Ishikawa (cell line): Measurements from ENCODE around the gene ZNF546.

ENCODE experiments used
- CEBPB ChIP-seq: IDR thresholded peaks from 2 replicates; pipeline ENCODE4 v1.6.1; 2012
- CREB1 ChIP-seq: IDR thresholded peaks from 2 replicates; pipeline ENCODE4 v1.6.1; 2012; ENCODE audit warnings: low read depth
- EGR1 ChIP-seq: IDR thresholded peaks from 2 replicates; pipeline ENCODE4 v1.6.1; 2012
- EP300 ChIP-seq: IDR thresholded peaks from 2 replicates; pipeline ENCODE4 v1.6.1; 2012; ENCODE audit warnings: borderline replicate concordance
- FOXM1 ChIP-seq: IDR thresholded peaks from 2 replicates; pipeline ENCODE4 v1.6.1; 2012; ENCODE audit warnings: low read depth, borderline replicate concordance
- NFIC ChIP-seq: IDR thresholded peaks from 2 replicates; pipeline ENCODE4 v1.6.1; 2012
- RAD21 ChIP-seq: IDR thresholded peaks from 2 replicates; pipeline ENCODE4 v1.6.1; 2012; ENCODE audit warnings: low read depth
- TAF1 ChIP-seq: IDR thresholded peaks from 2 replicates; pipeline ENCODE4 v1.6.1; 2012; ENCODE audit warnings: low read depth, mild to moderate bottlenecking
- TCF12 ChIP-seq: IDR thresholded peaks from 2 replicates; pipeline ENCODE4 v1.6.1; 2012; ENCODE audit warnings: low read depth
- TEAD4 ChIP-seq: IDR thresholded peaks from 2 replicates; pipeline ENCODE4 v1.6.1; 2012
- USF1 ChIP-seq: IDR thresholded peaks from 2 replicates; pipeline ENCODE4 v1.6.1; 2012
- ZBTB7A ChIP-seq: IDR thresholded peaks from 2 replicates; pipeline ENCODE4 v1.6.1; 2012; ENCODE audit warnings: low read depth
- TF ChIP-seq, protein P1 (sequence below): IDR thresholded peaks from 2 replicates; pipeline ENCODE4 v1.6.1; 2012
- TF ChIP-seq, protein P2 (sequence below): IDR thresholded peaks from 2 replicates; pipeline ENCODE4 v1.6.1; 2012; ENCODE audit warnings: low read depth, mild to moderate bottlenecking

The ZNF546 gene

GRCh38 chr19:40023969-40024368, 27.1 kb downstream of the ZNF546 start:
- TF ChIP-seq CEBPB (no peak), NFIC (no peak), CREB1 (no peak), EGR1 (no peak), FOXM1 (no peak)
- TF ChIP-seq, protein P1, sequence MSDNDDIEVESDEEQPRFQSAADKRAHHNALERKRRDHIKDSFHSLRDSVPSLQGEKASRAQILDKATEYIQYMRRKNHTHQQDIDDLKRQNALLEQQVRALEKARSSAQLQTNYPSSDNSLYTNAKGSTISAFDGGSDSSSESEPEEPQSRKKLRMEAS, result no peak

- no peak for TF ChIP-seq USF1
- TF ChIP-seq TEAD4, result no peak
- no peak for TF ChIP-seq RAD21
- TF ChIP-seq, protein P2, sequence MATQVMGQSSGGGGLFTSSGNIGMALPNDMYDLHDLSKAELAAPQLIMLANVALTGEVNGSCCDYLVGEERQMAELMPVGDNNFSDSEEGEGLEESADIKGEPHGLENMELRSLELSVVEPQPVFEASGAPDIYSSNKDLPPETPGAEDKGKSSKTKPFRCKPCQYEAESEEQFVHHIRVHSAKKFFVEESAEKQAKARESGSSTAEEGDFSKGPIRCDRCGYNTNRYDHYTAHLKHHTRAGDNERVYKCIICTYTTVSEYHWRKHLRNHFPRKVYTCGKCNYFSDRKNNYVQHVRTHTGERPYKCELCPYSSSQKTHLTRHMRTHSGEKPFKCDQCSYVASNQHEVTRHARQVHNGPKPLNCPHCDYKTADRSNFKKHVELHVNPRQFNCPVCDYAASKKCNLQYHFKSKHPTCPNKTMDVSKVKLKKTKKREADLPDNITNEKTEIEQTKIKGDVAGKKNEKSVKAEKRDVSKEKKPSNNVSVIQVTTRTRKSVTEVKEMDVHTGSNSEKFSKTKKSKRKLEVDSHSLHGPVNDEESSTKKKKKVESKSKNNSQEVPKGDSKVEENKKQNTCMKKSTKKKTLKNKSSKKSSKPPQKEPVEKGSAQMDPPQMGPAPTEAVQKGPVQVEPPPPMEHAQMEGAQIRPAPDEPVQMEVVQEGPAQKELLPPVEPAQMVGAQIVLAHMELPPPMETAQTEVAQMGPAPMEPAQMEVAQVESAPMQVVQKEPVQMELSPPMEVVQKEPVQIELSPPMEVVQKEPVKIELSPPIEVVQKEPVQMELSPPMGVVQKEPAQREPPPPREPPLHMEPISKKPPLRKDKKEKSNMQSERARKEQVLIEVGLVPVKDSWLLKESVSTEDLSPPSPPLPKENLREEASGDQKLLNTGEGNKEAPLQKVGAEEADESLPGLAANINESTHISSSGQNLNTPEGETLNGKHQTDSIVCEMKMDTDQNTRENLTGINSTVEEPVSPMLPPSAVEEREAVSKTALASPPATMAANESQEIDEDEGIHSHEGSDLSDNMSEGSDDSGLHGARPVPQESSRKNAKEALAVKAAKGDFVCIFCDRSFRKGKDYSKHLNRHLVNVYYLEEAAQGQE, result no peak
- no peak for TF ChIP-seq ZBTB7A
- TF ChIP-seq EP300, result no peak
- TF ChIP-seq FOXM1, result no peak
- no peak for TF ChIP-seq TCF12
- TF ChIP-seq CEBPB, result no peak
Measured at GRCh38 chr19:40025938-40026596, 29.2 kb downstream of the ZNF546 start.

DNA sequence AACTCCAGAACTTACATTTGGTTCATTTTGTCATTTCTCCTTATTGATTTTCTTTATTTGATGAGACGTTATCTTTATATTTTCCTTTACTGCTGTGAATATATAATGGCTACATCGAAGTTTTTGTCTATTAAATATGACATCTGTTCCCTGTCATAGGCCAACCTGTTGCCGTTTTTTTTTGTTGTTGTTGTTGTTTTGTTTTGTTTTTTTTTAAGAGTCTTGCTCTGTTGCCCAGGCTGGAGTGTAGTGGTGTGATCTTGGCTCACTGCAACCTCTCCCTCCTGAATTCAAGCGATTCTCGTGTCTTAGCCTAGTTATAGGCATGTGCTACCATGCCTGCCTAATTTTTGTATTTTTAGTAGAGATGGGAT, 29.7 kb downstream of the ZNF546 start:
- TF ChIP-seq, protein P2, result no peak
- no peak for TF ChIP-seq TEAD4
- TF ChIP-seq, protein P1, result no peak

GRCh38 chr19:40033989-40034560, 37.2 kb downstream of the ZNF546 start:
- TF ChIP-seq TCF12, result no peak
- TF ChIP-seq EP300, result no peak
- TF ChIP-seq CEBPB, result no peak
- TF ChIP-seq NFIC, result no peak
- TF ChIP-seq ZBTB7A, result no peak
- no peak for TF ChIP-seq TAF1
- TF ChIP-seq RAD21, result no peak
- no peak for TF ChIP-seq EGR1
- TF ChIP-seq, protein P2, result no peak
- TF ChIP-seq FOXM1, result no peak
- TF ChIP-seq CREB1, result no peak
- TF ChIP-seq, protein P1, result no peak
- no peak for TF ChIP-seq TEAD4

- TF ChIP-seq, protein P1, result no peak
- TF ChIP-seq ZBTB7A (no peak), USF1 (no peak), TCF12 (no peak), NFIC (no peak)
Measured at GRCh38 chr19:40035996-40036395, 39.1 kb downstream of the ZNF546 start.
